ENCODE data around the gene NR3C2.

NR3C2 gene

GRCh38 chr4:148216866-148217814, 225.1 kb downstream of the NR3C2 start:
- DNase-seq (ENCODE audit: low spot score): peak; percentile 18
- TF ChIP-seq, protein P1, sequence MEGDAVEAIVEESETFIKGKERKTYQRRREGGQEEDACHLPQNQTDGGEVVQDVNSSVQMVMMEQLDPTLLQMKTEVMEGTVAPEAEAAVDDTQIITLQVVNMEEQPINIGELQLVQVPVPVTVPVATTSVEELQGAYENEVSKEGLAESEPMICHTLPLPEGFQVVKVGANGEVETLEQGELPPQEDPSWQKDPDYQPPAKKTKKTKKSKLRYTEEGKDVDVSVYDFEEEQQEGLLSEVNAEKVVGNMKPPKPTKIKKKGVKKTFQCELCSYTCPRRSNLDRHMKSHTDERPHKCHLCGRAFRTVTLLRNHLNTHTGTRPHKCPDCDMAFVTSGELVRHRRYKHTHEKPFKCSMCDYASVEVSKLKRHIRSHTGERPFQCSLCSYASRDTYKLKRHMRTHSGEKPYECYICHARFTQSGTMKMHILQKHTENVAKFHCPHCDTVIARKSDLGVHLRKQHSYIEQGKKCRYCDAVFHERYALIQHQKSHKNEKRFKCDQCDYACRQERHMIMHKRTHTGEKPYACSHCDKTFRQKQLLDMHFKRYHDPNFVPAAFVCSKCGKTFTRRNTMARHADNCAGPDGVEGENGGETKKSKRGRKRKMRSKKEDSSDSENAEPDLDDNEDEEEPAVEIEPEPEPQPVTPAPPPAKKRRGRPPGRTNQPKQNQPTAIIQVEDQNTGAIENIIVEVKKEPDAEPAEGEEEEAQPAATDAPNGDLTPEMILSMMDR (IDR thresholded peaks at IDR 0.05; ENCODE audit: extremely low read depth, missing control alignments): no peak

- TF ChIP-seq, protein P1 (IDR thresholded peaks at IDR 0.05; ENCODE audit: extremely low read depth, missing control alignments): no peak
- DNase-seq (ENCODE audit: low spot score): no peak
Observed at GRCh38 chr4:148216321-148216720, 225.9 kb downstream of the NR3C2 start.

DNA sequence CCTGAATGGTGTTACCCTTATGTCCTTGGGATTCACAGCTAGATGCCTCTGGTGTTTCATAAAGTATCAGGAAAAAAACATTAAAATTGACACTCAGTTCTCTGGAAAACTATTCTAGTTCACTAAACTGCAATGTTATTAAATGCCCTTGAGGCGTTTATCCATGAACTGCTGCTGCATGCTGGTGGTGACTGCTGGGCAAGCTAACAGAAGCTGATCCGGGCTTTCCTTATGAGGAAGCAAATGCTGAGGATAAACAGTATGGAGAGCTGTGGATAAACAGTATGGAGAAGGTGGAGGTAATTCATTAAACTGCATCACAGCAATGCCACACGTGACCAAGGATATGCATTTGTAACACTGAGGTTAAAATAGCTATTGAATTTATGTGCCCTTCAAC, 227.0 kb downstream of the NR3C2 start:
- TF ChIP-seq, protein P1 (IDR thresholded peaks at IDR 0.05; ENCODE audit: extremely low read depth, missing control alignments): no peak
- DNase-seq (ENCODE audit: low spot score): no peak

DNA sequence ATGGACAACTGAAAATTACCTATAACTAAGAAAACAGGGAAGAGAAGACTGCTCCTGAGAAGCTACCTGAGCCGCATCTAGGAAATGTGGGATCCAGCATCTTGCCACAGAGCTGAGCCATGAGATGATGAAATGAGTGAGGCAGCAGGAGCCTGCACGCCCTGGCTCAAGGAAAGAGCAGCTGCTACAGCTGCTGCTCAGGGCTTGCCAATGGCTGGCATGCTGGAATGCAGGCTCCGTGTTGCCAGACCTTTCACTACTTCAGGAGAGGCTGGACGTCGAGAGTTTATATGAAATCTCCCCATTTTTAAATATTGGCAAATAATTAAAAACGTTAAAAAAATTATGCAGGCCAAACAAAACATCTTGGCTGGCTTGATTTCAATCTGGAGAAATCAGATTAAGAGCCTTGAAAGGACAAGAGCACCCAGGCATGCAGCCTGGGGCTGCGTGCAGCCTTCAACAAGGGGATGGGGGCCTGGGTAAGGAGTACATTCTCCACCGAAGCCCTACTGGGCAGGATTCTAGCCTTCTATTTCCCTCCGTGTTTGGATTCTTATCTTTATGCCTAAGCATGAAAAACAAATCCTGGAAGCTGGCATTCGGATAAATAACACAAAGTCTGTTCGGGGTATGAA, 227.6 kb downstream of the NR3C2 start:
- TF ChIP-seq, protein P1 (IDR thresholded peaks at IDR 0.05; ENCODE audit: extremely low read depth, missing control alignments): no peak

DNA sequence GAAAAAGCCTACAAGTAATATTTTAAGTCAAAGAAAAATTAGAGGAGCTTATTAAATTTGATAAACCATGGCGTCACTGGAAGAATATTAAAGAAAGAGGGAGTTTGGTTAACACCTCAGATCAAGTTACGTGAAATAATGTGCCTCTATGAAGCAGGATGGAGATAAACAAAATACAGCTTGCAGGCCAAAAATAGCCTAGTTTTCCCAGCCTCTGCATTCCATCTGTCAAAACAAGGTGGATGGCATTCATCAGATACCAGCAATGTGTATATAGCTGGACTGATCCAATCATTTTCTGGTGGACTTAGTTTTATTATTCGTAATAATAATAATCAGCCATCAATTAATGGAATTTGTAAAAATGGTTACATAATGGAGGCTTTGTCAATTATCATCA, 230.7 kb downstream of the NR3C2 start:
- DNase-seq (ENCODE audit: low spot score): no peak
- TF ChIP-seq, protein P1 (IDR thresholded peaks at IDR 0.05; ENCODE audit: extremely low read depth, missing control alignments): no peak

More for the DNA sequence above, 227.6 kb downstream of the NR3C2 start:
- no peak for DNase-seq (ENCODE audit: low spot score)

- TF ChIP-seq, protein P1 (IDR thresholded peaks at IDR 0.05; ENCODE audit: extremely low read depth, missing control alignments): no peak
- DNase-seq (ENCODE audit: low spot score): no peak
Observed at GRCh38 chr4:148210661-148211060, 231.6 kb downstream of the NR3C2 start.

DNA sequence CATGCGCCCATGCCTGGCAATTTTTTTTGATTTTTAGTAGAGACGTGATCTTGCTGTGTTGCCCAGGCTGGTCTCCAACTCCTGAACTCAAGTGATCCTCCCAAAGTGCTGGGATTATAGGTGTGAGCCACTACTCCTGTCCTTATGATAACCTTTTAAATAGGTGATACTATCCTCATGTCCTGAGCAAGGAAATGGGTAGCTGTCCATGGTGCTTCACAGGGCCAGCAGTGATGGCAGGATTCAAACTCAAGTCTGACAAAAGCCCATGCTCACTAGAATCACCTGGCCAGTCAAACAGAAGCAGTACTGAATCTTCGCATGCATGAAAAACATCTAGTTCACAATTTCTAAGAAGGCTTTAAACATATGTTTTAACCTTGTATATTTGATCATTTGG, 235.1 kb downstream of the NR3C2 start:
- TF ChIP-seq, protein P1 (IDR thresholded peaks at IDR 0.05; ENCODE audit: extremely low read depth, missing control alignments): no peak
- DNase-seq (ENCODE audit: low spot score): no peak
